Mucosa of rectum (tissue), 2 donors: ENCODE measurements around the gene AFF2.

Source experiments
- H3K27ac ChIP-seq, 2 donors: one replicate each; pipeline ENCODE4 v1.7.0; 2013; ENCODE audit warnings: inconsistent platforms in 2 of 2, low read depth in 2 of 2, low read length in 2 of 2
- H3K27me3 ChIP-seq, 2 donors: one replicate each; pipeline ENCODE4 v1.7.0; 2013; ENCODE audit warnings: low read length in 2 of 2; ENCODE audit not compliant: control insufficient read depth in 2 of 2, insufficient read depth in 2 of 2
- H3K36me3 ChIP-seq, 2 donors: one replicate each; pipeline ENCODE4 v1.7.0; 2013; ENCODE audit warnings: low read length in 2 of 2; ENCODE audit not compliant: control insufficient read depth in 2 of 2, insufficient read depth in 2 of 2
- H3K4me1 ChIP-seq, 2 donors: one replicate each; pipeline ENCODE4 v1.7.0; 2013; ENCODE audit warnings: low read length in 2 of 2, mild to moderate bottlenecking in 1 of 2; ENCODE audit not compliant: control insufficient read depth in 2 of 2, insufficient read depth in 2 of 2
- H3K4me3 ChIP-seq, 2 donors: one replicate each; pipeline ENCODE4 v1.7.0; 2013; ENCODE audit warnings: low read length in 2 of 2
- H3K9ac ChIP-seq, 2 donors: one replicate each; pipeline ENCODE4 v1.7.0; 2013; ENCODE audit warnings: low read length in 2 of 2, low read depth in 1 of 2, mild to moderate bottlenecking in 1 of 2
- H3K9me3 ChIP-seq, 2 donors: one replicate each; pipeline ENCODE4 v1.7.0; 2013; ENCODE audit warnings: low read length in 2 of 2; ENCODE audit not compliant: control insufficient read depth in 2 of 2
- donor health status: healthy.
- donor health status: Normal muscosa, but diverticular disease.

Gene AFF2

DNA sequence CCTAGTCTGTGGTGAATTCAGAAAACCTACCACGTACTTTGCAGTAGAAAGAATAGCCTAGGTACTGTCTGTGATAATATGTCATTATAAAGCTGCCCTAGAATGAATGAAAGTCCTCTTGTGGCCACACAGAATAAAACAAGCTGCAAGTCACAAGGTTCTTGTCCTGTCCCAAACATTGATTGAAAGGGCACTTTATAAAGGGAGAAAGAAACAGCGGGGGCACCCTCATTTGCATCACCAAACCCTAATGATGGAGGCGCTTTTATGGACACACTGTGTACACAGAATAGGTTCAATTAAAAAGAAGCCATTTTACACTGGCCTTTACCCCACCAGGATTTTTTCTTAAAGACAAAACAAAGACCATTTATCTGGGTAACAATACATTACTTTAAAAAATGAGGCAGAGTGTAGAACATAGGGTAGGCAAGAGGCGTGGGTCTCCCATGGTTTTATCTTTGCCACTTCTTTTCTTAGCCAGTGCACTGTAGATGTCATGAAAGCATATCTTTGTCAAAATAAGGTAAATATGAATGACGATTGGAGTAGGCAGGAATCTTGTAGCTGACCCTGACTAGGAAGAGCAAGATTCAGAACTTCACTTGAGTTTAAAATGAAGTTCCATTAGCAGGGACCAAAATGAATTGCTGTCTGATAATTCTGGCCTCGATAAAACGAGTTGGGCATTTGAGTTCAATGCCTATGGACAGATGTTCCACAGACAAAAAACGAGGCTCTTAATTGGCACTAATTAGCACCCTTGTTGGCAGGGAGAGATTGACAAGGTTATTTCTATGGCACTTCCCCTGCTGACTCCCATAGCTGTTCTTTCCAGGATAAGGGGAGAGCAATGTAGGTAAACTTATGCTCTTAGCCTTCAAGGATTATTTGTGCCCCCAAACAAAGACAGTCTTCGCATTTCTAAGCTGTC lies 365.1 kb downstream of the AFF2 start:
- Histone ChIP-seq H3K9ac (no peak overlapping the region), H3K36me3 (no peaks in the 10 kb centered on the region), H3K4me1 (no peaks in the 10 kb centered on the region), H3K27ac (no peak overlapping the region), H3K4me3 (no peak overlapping the region), H3K27me3 (no peaks in the 10 kb centered on the region), H3K9me3 (no peaks in the 10 kb centered on the region)

DNA sequence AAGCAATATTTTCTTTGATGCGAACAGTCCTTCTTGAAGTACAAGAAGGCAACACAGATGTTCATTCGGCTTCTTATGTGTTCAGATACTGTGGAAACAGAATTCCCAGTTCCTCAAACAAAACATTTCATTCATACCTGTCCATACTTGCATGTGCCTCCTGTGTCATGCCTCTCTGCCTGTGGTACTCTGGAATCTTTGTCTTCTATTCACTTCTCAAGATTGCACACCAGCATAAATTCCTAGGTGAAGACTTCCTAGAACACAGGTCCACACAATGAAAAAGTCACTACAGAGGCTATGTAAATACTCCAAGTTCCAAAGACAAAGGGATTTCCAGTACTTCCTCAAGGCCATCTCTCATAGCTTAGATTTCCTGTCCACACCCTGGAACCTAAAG lies 367.2 kb downstream of the AFF2 start:
- no peaks in the 10 kb centered on the region for H3K4me1 ChIP-seq
- no peaks in the 10 kb centered on the region for H3K36me3 ChIP-seq
- H3K4me3 ChIP-seq = no peak overlapping the region
- no peaks in the 10 kb centered on the region for H3K27me3 ChIP-seq
- no peak overlapping the region for H3K27ac ChIP-seq
- H3K9ac ChIP-seq = no peak overlapping the region
- H3K9me3 ChIP-seq = no peaks in the 10 kb centered on the region

DNA sequence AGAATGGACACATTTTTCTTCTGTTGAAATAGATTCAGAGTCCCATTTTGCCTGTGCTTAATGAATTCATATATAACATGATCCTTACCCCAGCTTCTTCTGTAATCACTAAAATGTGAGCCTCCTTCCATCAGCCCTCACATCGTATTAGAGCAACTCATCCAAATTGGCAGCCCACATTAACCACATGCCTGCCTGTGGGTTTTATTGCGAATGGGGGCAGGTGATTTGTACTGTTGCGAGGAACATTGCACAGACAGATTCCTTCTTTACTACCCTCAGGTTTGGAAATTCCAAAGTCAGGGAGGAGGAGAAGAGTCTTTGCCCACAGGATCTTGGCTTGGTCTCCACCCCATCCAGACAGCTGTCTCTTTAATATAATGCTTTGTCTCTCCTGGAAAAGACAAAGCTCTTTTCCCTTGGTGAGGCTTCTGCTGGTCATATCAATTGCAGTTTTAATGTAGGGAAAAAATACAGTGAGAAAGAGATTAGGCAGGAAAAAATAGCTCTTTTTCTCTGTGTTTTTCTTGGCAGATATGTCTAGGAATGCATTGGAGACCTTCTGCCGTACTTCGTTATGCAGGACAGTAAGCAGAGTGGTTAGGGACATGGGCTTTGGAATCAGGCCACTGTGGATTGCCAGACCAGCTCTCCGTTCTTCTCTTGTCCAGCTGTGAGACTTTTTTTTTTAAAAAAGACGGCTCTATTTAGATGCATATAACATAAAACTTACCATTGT lies 371.2 kb downstream of the AFF2 start:
- H3K9ac ChIP-seq = no peak overlapping the region
- H3K9me3 ChIP-seq = no peaks in the 10 kb centered on the region
- no peaks in the 10 kb centered on the region for H3K27me3 ChIP-seq
- no peaks in the 10 kb centered on the region for H3K4me1 ChIP-seq
- no peaks in the 10 kb centered on the region for H3K36me3 ChIP-seq
- H3K27ac ChIP-seq = no peak overlapping the region
- no peak overlapping the region for H3K4me3 ChIP-seq

DNA sequence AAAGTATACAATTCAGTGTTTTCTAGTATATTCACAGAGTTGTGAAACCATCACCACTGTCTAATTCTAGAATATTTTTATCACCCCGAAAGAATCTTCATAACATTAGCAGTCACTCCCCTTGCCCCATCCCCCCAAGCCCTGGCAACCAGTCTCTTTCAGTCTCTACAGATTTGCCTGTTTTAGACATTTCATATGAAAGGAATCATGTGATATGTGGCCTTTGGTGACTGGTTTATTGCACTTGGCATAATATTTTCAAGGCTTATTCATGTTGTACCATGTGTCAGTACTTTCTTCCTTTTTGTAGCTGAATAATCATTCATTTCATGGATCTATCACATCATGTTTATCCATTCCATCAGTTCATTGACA lies 371.7 kb downstream of the AFF2 start:
- H3K36me3 ChIP-seq = no peaks in the 10 kb centered on the region
- H3K4me3 ChIP-seq = no peak overlapping the region
- H3K9ac ChIP-seq = no peak overlapping the region
- H3K9me3 ChIP-seq = no peaks in the 10 kb centered on the region
- no peaks in the 10 kb centered on the region for H3K4me1 ChIP-seq
- H3K27ac ChIP-seq = no peak overlapping the region
- H3K27me3 ChIP-seq = no peaks in the 10 kb centered on the region

DNA sequence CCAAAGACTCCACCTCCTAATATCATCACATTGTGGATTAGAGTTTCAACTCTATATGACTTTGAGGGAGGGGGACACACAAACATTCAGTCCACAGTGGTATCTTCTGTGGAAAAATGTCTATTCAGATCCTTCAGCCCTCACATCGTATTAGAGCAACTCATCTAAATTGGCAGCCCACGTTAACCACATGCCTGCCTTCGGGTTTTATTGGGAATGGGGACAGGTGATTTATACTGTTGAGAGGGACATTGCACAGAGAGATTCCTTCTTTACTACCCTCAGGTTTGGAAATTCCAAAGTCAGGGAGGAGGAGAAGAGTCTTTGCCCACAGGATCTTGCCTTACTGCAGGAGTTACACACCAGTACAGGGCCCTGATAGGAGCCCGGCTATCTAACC lies 372.5 kb downstream of the AFF2 start:
- Histone ChIP-seq H3K9ac (no peak overlapping the region), H3K27me3 (no peaks in the 10 kb centered on the region), H3K27ac (no peak overlapping the region), H3K9me3 (no peaks in the 10 kb centered on the region), H3K4me1 (no peaks in the 10 kb centered on the region), H3K36me3 (no peaks in the 10 kb centered on the region), H3K4me3 (no peak overlapping the region)

DNA sequence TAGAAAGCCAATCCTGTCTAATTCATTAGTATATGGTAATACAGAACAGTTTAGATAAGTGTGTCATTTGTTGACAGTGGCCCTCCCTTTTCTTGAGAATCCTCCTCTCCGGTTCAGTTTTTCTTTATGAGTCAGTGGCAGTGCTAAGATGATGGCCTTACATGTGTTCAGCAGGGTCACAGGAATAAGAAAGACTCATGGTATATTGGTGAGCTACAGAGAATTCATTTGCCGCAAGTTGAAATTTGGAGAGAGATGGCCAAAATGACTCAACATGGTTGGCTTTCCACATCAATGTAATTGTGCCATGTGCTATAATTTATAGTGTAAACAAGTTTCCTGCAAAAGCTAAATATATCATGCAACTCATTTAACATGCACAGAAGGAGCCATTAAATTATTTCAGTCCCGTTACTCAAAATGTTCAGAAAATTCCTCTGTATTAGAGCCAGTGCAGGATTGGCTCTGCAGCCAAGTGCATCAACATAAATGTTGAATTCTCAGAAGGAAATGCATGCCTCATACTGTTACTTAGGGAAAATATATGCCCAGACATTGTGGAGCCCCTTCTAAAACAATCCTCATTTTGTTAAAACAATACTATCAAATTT lies 374.3 kb downstream of the AFF2 start:
- Histone ChIP-seq H3K36me3 (no peaks in the 10 kb centered on the region), H3K9me3 (no peaks in the 10 kb centered on the region), H3K4me1 (no peaks in the 10 kb centered on the region), H3K9ac (no peak overlapping the region), H3K27ac (no peak overlapping the region), H3K4me3 (no peak overlapping the region), H3K27me3 (no peaks in the 10 kb centered on the region)

DNA sequence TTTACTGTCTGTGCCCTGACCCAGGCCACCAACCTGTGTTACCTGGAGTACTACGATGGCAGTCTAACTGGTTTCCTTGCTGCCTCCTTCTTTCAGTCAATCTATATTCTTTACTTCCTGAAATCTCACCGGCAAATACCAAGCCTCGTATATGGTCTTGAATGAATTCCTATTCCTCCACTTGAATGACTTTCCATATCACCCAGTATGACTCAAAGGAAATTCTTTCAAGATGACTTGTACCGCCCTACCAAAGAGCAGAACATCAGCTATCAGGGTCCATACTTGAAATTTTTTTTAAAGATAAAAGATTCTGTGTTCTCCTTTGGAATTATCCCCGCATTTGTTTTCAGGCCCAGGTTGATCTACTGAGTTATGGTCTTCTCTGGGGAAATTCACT lies 378.0 kb downstream of the AFF2 start:
- Histone ChIP-seq H3K9me3 (no peaks in the 10 kb centered on the region), H3K36me3 (no peaks in the 10 kb centered on the region), H3K4me1 (no peaks in the 10 kb centered on the region), H3K4me3 (no peak overlapping the region), H3K27me3 (no peaks in the 10 kb centered on the region), H3K9ac (no peak overlapping the region), H3K27ac (no peak overlapping the region)

DNA sequence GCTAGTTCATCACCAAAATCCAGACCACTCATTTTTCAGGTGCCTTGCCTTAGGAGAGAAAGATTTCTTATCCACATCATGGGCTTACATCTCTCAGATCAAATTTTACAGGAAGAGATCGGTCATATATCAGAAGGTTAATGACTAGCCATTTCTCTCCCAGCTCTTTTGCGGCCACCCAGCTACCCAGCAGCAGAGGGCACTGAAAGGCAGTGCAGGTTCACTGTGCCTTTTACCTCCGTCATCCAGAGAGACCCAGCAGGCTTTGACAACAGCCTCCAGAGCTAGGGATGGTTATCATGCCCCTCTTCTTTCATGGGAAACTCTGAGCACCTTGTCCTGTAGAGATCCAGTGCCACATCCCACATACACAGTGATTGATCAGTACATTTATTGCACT lies 384.8 kb downstream of the AFF2 start:
- Histone ChIP-seq H3K27ac (no peak overlapping the region), H3K4me3 (no peak overlapping the region), H3K4me1 (no peaks in the 10 kb centered on the region), H3K9ac (no peak overlapping the region), H3K9me3 (no peaks in the 10 kb centered on the region), H3K36me3 (no peaks in the 10 kb centered on the region), H3K27me3 (no peaks in the 10 kb centered on the region)

DNA sequence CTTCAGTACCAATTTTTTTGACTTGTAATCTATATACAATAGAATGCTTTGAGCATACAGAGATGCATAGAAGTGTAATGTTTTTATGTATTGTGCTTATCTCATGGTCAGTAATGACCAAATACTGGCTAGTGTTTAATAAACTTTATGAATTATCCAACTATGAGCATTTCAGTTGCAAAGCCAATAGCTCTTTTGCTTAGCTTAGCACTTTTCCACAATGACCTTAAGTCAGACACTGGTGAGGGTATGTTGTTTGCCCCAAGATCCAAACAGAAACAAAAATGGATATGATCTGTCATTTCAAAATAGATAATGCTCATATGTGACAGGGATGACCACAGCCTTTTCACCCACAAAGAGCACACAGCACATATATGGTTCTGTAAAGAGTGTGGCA lies 393.0 kb downstream of the AFF2 start:
- Histone ChIP-seq H3K4me3 (no peak overlapping the region), H3K4me1 (no peaks in the 10 kb centered on the region), H3K27ac (no peak overlapping the region), H3K27me3 (peaks cover 0 to 3% of the 10 kb centered on the region in 2 donors), H3K9me3 (no peaks in the 10 kb centered on the region), H3K9ac (no peak overlapping the region), H3K36me3 (no peaks in the 10 kb centered on the region)

DNA sequence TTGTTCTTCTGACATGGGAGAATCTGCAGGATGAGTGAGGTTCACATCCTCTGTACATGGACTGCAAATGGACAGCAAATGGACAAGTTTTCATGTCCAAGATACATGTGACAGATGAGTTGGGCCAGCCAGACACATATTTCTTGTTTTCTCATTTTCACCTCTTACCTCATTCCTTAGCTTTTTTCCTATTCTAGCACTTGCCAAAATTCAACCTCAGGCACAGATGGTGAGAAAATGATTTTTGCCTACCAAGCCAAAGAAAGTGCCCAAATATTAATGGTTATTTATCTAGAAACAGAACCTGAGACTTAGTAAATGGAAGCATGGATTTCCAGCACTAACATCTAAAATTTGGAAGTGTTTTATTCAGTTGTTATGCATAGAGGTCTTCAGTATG lies 402.2 kb downstream of the AFF2 start:
- Histone ChIP-seq H3K4me3 (no peak overlapping the region), H3K27ac (no peak overlapping the region), H3K36me3 (no peaks in the 10 kb centered on the region), H3K9me3 (no peaks in the 10 kb centered on the region), H3K27me3 (peaks cover 0 to 4% of the 10 kb centered on the region in 2 donors), H3K4me1 (no peaks in the 10 kb centered on the region), H3K9ac (no peak overlapping the region)
